HG02870 (cell line): ENCODE results near the gene KRT12.
"Not testable (repeated sequence)": the region's sequence is repeated elsewhere in the genome, so short reads cannot be mapped to it uniquely, and the experiment has no call there.

Experiments
- ATAC-seq: cut with Tn5 transposase; IDR thresholded peaks from one replicate; pipeline ENCODE4 v1.9.1; 2021; ENCODE audit warnings: mild to moderate bottlenecking, moderate library complexity; ENCODE audit not compliant: unreplicated experiment

The KRT12 gene

GRCh38 chr17:40884708-40885512 is 17.9 kb upstream of the KRT12 start, which contains the start of gene KRT20:
TSS of gene KRT20 (minus strand) at chr17:40885242. CDS start at chr17:40885185, 57 bp downstream.
- no peak for ATAC-seq

GRCh38 chr17:40883626-40884334 is 16.8 kb upstream of the KRT12 start:
- ATAC-seq = no peak

- no peak for ATAC-seq
Measured at GRCh38 chr17:40883031-40883430, 16.0 kb upstream of the KRT12 start.

GRCh38 chr17:40879026-40879425 is 12.0 kb upstream of the KRT12 start:
- ATAC-seq = no peak

GRCh38 chr17:40878044-40878443 is 11.0 kb upstream of the KRT12 start:
- ATAC-seq = no peak

GRCh38 chr17:40873801-40874200 is 6.8 kb upstream of the KRT12 start:
- no peak for ATAC-seq

- ATAC-seq = no peak
Measured at GRCh38 chr17:40873255-40873654, 6.2 kb upstream of the KRT12 start.

- no peak for ATAC-seq
Measured at GRCh38 chr17:40872416-40872815, 5.4 kb upstream of the KRT12 start.

GRCh38 chr17:40871316-40871715 is 4.3 kb upstream of the KRT12 start:
- no peak for ATAC-seq

GRCh38 chr17:40870136-40870535 is 3.1 kb upstream of the KRT12 start:
- no peak for ATAC-seq

GRCh38 chr17:40864661-40865390 is 2.2 kb downstream of the KRT12 start:
- no peak for ATAC-seq

GRCh38 chr17:40862985-40863733 is 3.9 kb downstream of the KRT12 start:
- ATAC-seq = no peak

GRCh38 chr17:40859536-40859935 is 7.5 kb downstream of the KRT12 start:
- ATAC-seq = no peak

GRCh38 chr17:40858667-40859066 is 8.4 kb downstream of the KRT12 start:
- ATAC-seq = not testable (repeated sequence)

- no peak for ATAC-seq
Measured at GRCh38 chr17:40857535-40857934, 9.5 kb downstream of the KRT12 start.

- no peak for ATAC-seq
Measured at GRCh38 chr17:40854175-40854814, 12.7 kb downstream of the KRT12 start.

- no peak for ATAC-seq
Measured at GRCh38 chr17:40852364-40852763, 14.7 kb downstream of the KRT12 start.

- no peak for ATAC-seq
Measured at GRCh38 chr17:40850293-40850972, 16.6 kb downstream of the KRT12 start.

GRCh38 chr17:40849723-40850122 is 17.3 kb downstream of the KRT12 start:
- no peak for ATAC-seq
